NK-92 treated with Interleukin-12 subunit alpha and Interleukin-12 subunit beta, amount 100 ng/mL, for 24 hours (cell line): Measurements from ENCODE around the gene IER3.
"Not testable (repeated sequence)": the region's sequence is repeated elsewhere in the genome, so short reads cannot be mapped to it uniquely, and the experiment has no call there.

Source experiments
- DNase-seq: peaks from one replicate; lab custom pipeline; 2025; lab: John Stamatoyannopoulos, UW

The IER3 gene

DNA sequence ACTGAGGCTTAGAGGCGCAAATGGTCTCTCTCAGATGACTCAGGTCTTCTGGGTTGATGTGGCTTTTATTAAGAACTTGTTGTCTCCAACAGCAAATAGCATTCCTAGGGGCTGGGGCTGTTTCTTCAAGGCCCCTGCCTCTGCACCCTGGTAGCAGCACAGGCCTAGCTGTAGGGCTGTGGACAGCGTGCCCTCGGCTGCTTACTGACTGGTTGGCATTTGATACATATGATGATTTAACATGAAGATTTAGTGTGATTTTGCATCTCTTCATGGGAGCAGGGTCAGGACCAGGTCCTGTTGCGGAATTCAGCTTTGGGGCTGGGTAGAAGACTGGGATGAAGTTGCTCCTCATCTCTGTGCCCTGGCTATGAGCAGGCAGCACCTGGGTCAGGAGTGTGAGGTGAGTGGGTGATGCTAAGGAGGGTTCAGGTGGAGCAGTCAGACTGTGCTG is 24.3 kb upstream of the IER3 start:
- DNase-seq: no peak

DNA sequence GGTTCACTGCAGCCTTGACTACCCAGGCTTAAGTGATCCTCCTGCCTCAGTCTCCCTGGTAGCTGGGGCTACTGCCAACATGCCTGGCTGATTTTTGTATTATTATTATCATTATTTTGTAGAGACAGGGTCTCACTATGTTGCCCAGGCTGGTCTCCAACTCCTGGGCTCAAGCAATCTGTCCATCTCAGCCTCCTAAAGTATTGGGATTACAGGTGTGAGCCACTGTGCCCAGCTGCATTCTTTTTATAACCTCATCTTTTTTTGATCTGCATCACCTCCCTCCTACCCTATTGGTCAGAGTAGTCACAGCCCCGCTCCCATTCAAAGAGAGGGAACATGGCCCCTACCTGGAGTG is 23.6 kb upstream of the IER3 start:
- no peak for DNase-seq

DNA sequence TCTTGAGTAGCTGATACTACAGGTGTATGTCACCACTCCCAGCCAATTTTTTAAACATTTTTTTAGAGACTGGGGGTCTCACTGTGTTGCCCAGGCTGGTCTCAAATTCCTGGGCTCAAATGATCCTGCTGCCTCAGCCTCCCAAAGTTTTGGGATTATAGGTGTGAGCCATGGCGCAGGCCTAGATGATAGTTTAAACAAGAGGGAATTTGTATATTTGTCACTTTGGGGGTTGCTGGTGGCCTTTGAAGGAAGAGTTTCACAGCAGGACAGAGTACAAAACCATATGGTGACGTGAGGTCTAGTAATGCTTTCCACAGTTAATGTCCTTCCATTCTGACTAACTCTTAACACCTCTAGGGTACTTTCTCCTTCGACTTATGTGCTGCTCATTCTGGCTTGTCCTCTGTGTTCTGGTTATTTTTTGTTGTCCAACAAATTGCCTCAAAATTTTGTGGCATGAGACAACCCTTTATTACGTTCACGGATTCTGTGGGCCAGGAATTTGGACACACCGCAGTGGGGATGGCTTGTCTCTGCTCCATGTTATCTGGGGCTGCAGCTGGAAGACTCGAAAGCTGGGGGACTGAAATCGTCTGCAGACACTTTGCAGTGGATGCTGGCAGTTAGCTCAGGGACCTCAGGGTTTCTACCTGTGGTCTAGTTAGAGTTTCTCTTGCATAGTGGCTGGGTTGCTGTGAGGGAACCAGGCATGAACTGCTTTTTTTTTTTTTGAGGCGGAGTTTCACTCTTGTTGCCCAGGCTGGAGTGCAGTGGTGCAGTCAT is 23.0 kb upstream of the IER3 start:
- no peak for DNase-seq

DNA sequence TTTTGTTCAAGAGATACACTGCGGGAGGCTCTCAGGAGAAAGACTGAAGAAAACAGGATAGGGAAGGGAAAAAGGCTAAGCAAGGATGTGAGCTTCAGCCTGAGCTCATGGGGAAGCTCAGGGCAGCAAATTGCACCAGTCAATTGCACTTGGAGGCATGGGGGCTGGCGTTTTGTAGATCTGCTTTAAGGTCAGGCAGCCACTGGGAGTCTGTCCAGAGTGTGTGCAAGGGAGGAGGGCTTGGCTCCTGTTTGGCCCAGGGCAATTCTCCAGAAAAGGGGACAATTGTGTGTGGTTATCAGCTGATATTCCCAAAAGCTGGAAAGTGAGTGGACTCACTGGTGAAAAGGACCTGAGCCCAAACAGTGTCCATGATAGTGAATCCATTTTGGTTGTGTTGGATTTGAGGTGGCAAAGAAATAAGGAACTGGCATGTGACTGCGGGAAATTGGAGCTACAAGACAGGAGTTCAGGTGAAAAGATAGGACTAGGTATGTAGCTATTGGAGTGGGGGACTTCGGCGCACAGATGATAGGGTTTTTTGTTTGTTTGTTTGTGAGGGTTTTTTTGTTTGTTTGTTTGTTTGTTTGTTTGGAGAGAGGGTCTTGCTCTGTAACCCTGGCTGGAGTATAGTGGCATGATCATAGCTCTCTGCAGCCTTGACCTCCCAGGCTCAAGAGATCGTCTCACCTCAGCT is 22.3 kb upstream of the IER3 start:
- no peak for DNase-seq

GRCh38 chr6:30765495-30765894 is 21.1 kb upstream of the IER3 start:
- not testable (repeated sequence) for DNase-seq

GRCh38 chr6:30764490-30765043 is 20.2 kb upstream of the IER3 start:
- not testable (repeated sequence) for DNase-seq

DNA sequence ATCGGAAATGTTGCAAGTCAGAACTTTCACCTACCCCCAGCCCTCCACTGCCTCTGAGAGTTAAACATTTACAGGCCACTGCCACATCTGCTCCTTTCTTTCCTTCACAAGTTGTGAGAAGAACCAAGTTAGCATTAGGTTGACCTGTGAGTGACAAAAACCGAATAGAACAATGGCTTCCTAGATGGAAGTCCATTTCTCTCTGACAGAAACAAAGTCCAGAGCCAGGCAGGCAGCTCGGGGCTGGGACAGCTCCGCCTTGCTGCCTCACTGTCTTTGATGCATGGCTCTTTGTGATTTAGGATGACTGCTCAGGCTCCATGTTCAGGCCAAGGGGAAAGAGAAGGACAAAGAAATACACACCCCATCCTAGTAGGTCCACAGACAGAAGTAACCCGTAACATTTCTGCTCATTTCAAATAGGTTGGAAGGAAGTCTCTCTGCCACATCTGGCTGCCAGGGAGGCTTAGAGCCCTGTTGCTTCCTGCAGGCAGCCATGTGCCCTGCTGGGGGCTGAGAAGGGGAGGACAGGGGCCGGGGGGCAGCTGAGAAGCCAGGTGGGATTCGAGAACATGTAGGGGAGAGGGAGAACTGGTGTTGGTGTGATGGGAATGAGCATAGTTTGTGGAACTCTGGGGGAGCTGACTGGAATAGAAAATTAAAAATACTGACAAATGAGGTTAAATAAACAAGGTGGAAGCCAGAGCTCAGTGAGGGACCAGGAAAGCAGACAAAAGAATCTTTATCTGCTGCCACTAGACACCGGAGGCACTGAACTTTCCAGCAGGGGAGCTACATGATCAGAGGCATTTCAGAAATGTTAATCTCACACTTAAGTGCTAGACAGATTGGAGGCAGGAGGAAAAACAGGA is 19.5 kb upstream of the IER3 start:
- DNase-seq: peak; percentile 24

DNA sequence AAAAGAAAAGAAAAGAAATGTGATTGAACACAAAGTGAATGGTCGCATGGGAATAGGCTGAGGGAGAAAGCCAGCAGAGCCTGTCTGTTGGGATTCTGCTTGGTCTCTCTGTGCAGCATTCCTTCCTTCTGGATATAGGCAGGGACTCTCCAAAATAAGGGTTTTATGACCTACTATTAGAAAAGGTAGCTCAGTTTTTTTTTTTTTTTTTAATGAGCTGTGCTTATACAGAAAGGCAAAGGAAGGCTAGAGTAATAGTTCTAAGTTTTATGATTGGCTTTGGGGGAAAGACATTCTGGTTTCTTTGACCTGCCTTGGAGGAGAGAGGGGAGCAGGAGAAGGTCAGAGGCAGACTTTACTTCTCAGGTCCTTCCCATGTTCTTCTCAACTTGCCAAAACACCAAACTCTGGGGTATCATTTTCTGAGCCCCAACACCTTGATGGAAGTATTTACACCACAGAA is 18.8 kb upstream of the IER3 start:
- no peak for DNase-seq

DNA sequence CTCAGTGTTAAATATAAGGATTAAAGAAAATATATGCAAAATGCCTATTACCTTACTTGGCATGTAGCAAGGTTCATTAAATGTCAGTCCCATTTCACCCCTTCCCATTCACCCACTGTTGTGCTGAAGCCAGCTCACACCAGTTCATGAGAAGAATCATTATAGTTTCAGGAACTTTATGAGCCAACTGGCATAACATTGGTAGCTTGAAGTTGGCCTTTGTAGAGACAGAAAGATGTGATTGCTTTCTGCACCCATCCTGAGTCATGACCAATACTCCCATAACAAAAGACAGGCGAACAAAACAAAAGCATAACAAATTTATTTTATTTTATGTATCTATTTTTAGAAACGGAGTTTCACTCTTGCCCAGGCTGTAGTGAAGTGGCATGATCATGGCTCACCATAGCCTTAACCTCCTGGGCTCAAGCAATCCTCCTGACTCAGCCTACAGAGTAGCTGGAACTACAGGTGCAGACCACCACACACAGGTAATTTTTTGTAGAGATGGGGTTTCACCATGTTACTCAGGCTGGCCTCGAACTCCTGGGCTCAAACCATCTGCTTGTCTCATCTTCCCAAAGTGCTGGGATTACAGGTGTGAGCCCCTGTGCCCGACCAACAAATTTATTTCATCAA is 17.6 kb upstream of the IER3 start:
- DNase-seq: no peak

GRCh38 chr6:30760549-30760948 is 16.2 kb upstream of the IER3 start:
- no peak for DNase-seq

- no peak for DNase-seq
These were observed 15.4 kb upstream of the IER3 start for GRCh38 chr6:30759575-30760239.

GRCh38 chr6:30757261-30757904 is 13.0 kb upstream of the IER3 start:
- DNase-seq: no peak

DNA sequence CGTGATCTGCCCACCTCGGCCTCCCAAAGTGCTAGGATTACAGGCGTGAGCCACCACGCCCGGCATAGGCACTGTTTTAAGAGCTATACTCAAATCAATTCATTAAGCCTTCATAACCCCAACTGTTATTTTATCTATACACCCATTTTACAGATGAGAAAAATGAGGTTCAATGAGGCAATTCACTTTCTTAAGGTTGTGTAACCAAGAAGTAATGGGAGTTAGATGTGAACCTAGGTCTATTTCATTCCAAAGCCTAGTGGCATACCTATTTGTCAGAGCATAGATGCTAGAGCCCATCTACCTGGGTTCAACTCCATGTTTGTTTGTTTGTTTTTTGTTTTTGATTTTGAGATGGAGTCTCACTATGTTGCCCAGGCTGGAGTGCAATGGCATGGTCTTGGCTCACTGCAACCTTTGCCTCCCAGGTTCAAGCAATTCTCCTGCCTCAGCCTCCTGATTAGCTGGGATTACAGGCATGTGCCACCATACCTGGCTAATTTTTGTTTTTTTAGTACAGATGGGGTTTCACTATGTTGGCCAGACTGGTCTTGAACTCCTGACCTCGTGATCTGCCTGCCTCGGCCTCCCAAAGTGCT is 12.2 kb upstream of the IER3 start:
- DNase-seq: not testable (repeated sequence)

DNA sequence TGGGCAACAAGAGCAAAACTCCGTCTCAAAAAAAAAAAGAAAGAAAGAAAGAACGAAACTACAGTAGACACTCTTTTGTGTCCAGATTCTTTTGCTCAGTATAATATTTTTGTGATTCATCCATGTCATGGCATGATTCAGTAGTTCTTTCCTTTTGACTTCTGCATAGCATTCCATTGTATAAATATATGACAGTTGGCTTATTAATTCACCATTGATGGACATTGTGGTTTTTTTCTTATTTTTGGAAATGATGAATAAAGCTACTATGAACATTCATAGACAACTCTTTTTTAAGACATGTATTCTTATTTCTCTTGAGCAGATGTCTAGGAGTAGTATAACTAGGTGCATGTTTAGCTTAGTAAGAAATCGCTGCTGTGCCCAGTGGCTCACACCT is 10.3 kb upstream of the IER3 start:
- no peak for DNase-seq

GRCh38 chr6:30752157-30752927 is 8.0 kb upstream of the IER3 start:
- DNase-seq: no peak

- DNase-seq: no peak
These were observed 6.0 kb upstream of the IER3 start for GRCh38 chr6:30750379-30750668.

DNA sequence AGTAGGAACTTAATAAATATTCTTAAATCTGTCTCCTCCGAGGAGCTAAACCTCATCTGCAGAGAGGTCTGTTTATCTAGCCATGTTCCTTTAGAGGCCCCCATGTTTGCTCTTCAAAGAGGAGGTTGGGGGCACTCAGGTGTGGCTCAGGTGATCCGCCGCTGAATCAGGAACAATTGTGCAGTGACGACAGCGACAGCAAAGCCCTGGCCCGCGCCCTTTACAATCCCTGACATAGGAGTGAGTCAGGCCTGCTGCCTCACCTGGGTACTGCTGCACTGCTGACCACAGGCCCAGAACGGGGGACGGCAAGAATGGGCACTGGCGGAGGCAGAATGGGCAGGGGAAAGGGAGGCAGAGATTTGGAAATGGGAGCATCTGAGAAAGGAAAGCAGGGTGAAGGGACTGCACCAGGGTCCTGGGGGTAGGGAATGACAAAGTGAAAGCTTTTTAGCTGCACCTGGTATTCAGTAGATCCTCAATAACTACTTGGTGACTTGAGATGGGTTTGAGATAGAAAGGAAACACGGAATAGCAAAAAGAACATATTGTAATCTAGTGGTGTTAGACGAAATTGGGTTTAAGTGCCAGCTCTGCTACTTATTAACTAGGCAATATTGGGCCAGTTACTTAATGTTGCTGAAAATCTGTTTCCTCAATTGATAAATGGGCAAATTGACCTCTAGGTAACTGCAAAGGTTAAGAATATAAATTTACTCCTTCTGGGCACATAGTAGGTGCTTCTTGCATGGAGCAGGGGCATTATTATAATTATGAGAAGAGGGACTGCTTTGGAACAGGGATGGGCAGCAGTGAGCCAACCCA is 5.4 kb upstream of the IER3 start:
- no peak for DNase-seq

DNA sequence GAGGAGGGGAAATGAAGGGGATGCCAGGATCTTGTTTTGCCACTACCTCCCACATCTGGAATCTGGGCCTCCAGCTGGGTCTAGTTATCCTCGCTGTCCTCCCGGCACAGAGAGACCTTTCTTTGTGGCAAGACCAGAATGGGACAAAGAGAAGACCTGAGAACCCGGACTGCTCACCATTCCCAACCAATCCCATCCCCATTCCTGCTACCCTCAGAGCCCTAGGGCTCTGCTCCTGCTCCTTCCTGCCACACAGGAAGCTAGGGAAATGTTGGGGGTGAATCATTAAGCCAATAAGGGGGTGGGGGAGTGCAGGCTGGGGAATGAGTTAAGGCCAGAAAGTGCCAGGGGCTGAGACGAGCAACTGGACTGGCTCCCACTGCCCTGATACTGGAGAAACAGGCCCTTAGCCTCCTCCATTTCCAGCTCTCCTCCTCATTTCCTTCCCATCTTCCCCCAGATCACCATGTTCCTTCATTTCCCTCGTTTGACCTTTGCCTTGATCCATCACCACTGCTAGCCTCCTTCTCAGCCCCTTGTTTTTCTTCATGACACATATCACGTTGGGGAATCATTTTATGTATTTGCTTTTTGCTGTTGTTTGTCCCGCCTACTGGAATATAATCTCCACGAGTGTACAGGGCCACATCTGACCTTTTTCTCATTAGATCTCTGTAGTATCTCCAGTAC is 4.6 kb upstream of the IER3 start:
- no peak for DNase-seq
